HAP-1 (cell line): ENCODE results near the gene PNPLA8.
"Not testable (repeated sequence)": the region's sequence is repeated elsewhere in the genome, so short reads cannot be mapped to it uniquely, and the experiment has no call there.

Experiments
- DNase-seq, 2 experiments: peaks; one replicate each; pipeline ENCODE4 v3.0.0-alpha.2; 2016 to 2020; ENCODE audit warnings: low spot score in 2 of 2
- H3K27me3 ChIP-seq: fragments of 250-450 bp; sonication (Bioruptor Pico); 2 replicates; pipeline ENCODE4 v1.5.1; 2020; ENCODE audit warnings: low read depth, mild to moderate bottlenecking, moderate library complexity
- H3K36me3 ChIP-seq: fragments of 250-450 bp; sonication (Bioruptor Pico); replicated peaks from 2 replicates; pipeline ENCODE4 v1.5.1; 2020; ENCODE audit warnings: mild to moderate bottlenecking
- H3K4me1 ChIP-seq: fragments of 250-450 bp; sonication (Bioruptor Pico); 2 replicates; pipeline ENCODE4 v1.5.1; 2020; ENCODE audit warnings: mild to moderate bottlenecking
- H3K4me3 ChIP-seq: fragments of 250-450 bp; sonication (Bioruptor Pico); 2 replicates; pipeline ENCODE4 v1.5.1; 2020; ENCODE audit warnings: mild to moderate bottlenecking, moderate library complexity
- H3K9me3 ChIP-seq: fragments of 250-450 bp; sonication (Bioruptor Pico); 2 replicates; pipeline ENCODE4 v1.5.1; 2020; ENCODE audit warnings: mild to moderate bottlenecking, moderate library complexity
- in situ Hi-C: fragments of 300-500 bp; cut with MboI; formaldehyde crosslinking; loops from 3 replicates; pipeline ENCODE4 v1.14.3; 2020; ENCODE audit warnings: low sequenced_read_pairs, inconsistent platforms, mixed read lengths

Gene PNPLA8

GRCh38 chr7:108515630-108516029 is 10.3 kb downstream of the PNPLA8 start:
- Histone ChIP-seq H3K4me1 (peaks cover 11% of the 10 kb centered on the region), H3K9me3 (peaks cover 3% of the 10 kb centered on the region; the same call in 1 of the 2 replicates), H3K27me3 (no peaks in the 10 kb centered on the region), H3K36me3 (peaks cover 27% of the 10 kb centered on the region), H3K4me3 (no peak overlapping the region)
- in situ Hi-C loops = no loop called here
- no peak for DNase-seq

GRCh38 chr7:108515013-108515412 is 10.9 kb downstream of the PNPLA8 start:
- H3K4me1 ChIP-seq = peaks cover 8% of the 10 kb centered on the region

DNA sequence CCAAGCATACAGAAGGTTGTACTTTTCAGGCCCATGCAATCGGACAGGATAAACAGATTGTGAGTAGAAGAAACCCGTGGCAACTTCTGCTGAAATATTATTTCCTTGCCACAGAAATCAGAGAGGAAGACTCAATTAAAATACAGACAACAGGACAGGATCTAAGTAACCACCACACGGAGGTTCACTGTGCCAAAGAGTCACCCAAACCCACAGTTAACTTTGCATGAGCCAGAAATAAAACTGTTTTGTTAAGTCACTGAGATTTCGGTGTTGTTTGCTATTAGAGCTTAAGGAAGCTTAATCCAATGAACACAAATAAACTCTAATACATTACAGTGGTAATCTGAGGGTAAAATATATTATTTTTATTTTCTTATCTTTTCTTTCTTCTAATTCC is 14.0 kb downstream of the PNPLA8 start:
- Histone ChIP-seq H3K36me3 (peaks cover 23% of the 10 kb centered on the region), H3K27me3 (no peaks in the 10 kb centered on the region), H3K4me3 (no peak overlapping the region), H3K4me1 (no peaks in the 10 kb centered on the region; the same call in 1 of the 2 replicates), H3K9me3 (peaks cover 3% of the 10 kb centered on the region; the same call in 1 of the 2 replicates)
- no peak for DNase-seq
- in situ Hi-C loops = no loop called here

More at GRCh38 chr7:108515013-108515412, 10.9 kb downstream of the PNPLA8 start:
- Histone ChIP-seq H3K36me3 (peaks cover 27% of the 10 kb centered on the region), H3K27me3 (no peaks in the 10 kb centered on the region), H3K4me3 (no peak overlapping the region), H3K9me3 (peaks cover 3% of the 10 kb centered on the region; the same call in 1 of the 2 replicates)
- in situ Hi-C loops = no loop called here
- no peak for DNase-seq

DNA sequence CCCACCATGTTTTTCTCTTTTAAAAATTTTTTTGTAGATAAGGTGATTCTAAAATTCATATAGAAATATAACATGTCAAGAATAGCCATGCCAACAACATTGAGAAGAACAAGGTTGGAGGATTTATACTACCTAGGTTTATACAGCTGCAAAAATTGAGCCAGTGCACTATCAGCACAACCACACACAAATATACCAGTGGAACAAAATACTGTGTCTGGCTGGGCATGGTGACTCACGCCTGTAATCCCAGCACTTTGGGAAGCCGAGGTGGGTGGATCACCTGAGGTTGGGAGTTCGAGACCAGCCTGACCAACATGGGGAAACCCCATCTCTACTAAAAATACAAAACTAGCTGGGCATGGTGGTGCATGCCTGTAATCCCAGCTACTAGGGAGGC is 21.4 kb downstream of the PNPLA8 start:
- in situ Hi-C loops, H3K4me3 ChIP-seq, H3K36me3 ChIP-seq, H3K27me3 ChIP-seq, H3K9me3 ChIP-seq, H3K4me1 ChIP-seq, DNase-seq: not testable (repeated sequence)

DNA sequence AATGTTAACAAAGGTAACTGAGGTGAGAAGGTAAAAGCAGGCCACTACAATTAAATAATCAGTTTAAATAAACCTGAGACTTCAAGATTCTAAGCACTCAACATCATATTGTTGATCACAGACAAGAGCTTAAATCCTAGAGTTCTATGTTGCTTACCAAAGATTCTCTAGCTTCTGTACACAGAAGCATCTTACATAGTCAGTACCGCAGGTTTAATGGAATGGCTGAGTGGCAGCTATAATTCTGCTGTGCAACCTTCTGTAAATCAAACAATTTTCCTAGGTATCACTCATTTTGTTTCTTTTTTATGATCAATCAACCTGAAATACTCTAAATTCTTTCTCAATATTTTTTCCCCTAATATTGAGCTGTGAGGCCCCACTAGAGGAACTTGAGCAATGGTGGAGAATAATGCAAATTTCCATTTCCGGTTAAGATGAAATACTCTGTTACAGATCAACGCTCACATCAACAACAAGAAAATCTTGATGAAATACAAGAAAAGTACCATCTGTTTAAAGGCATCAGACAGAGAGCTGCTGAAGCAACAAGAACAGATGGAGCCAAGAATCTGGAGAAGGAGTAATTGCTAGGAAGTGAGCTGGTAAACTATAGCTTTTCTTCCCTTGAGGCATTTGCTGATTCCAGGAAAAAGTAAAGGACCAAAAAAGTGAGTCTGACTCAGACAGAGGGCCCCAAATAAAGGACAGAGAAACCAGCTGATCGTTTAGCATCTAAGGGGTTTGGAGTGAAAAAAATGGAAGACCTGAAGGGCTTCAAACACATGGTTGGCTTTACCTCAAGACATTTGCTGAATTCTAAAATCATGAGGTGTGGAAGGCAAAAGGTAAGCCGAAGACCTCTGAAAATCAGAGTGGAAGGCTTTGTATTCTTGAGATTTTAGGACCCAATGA is 22.6 kb downstream of the PNPLA8 start:
- DNase-seq = no peak
- no peaks in the 10 kb centered on the region for H3K27me3 ChIP-seq
- no peak overlapping the region for H3K4me3 ChIP-seq
- no peaks in the 10 kb centered on the region for H3K36me3 ChIP-seq
- in situ Hi-C loops = no loop called here
- no peaks in the 10 kb centered on the region for H3K4me1 ChIP-seq
- H3K9me3 ChIP-seq = no peaks in the 10 kb centered on the region

DNA sequence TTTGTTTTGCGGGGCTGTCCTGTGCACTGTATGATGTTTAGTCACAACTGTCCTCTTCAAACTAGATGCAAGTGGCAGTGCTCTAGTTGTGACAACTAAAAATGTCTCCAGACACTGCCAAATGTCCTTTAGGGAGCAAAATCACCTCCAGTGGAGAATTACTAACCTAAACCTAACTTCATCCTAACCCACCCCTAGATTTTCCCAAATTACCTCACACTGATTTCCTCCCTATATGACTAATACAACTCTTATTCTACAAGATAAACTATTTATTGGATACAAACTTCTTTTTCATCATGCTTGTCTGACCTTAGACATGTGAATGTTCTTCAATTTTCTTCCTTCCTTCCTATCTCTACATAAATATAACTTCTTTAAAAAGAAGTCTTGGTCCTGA is 26.4 kb downstream of the PNPLA8 start:
- in situ Hi-C loops = no loop called here

DNA sequence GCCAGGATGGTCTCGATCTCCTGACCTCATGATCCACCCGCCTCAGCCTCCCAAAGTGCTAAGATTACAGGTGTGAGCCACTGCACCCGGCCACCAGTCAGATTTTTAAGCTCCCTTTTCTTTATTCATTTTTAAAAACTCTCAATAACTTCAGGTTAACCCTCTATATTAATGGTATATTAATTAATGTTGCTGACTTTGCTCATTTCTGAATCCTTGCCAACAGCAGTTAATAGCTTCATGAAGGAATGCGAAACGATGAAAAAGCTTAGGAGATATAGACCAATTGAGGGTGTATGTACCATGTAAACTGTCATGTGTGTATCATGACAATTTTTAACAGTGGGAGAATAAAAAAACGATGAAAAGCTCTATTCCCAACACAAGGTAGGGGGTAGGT is 27.5 kb downstream of the PNPLA8 start:
- no peaks in the 10 kb centered on the region for H3K9me3 ChIP-seq
- no peak overlapping the region for H3K4me3 ChIP-seq
- no peaks in the 10 kb centered on the region for H3K27me3 ChIP-seq
- no peaks in the 10 kb centered on the region; the same call in 1 of the 2 replicates for H3K36me3 ChIP-seq
- H3K4me1 ChIP-seq = no peaks in the 10 kb centered on the region
- DNase-seq = no peak
- in situ Hi-C loops = no loop called here

More for the DNA sequence above, 26.4 kb downstream of the PNPLA8 start:
- Histone ChIP-seq H3K4me3 (no peak overlapping the region), H3K4me1 (no peaks in the 10 kb centered on the region), H3K9me3 (no peaks in the 10 kb centered on the region), H3K27me3 (no peaks in the 10 kb centered on the region), H3K36me3 (no peaks in the 10 kb centered on the region; the same call in 1 of the 2 replicates)
- DNase-seq = no peak

- DNase-seq = peak; percentile 40 to 72
- in situ Hi-C loops = no loop called here
- H3K36me3 ChIP-seq = no peaks in the 10 kb centered on the region; the same call in 1 of the 2 replicates
Observed at GRCh38 chr7:108497082-108497725, 28.7 kb downstream of the PNPLA8 start.

DNA sequence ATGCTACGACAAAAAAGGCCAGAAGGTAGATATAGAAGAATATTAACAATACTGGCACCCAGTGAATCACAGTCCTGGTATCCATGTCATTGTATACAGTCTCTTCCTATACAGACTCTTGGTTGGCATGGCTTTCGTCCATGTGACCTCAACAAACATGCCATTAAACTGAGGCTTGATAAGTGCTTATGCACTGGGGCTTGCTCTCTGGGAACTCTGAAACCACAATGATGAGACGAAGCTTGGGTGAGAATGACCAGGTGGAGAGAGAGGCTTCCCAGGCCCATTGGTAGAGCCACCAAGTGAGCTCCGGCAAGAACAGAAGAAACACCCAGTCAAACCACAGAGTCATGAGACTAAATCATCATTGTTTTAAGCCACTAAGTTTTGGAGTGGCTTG is 33.2 kb downstream of the PNPLA8 start:
- Histone ChIP-seq H3K27me3 (no peaks in the 10 kb centered on the region), H3K9me3 (no peaks in the 10 kb centered on the region), H3K36me3 (no peaks in the 10 kb centered on the region; the same call in none of the 2 replicates), H3K4me3 (no peak overlapping the region), H3K4me1 (peaks cover 2% of the 10 kb centered on the region; the same call in 1 of the 2 replicates)
- in situ Hi-C loops = no loop called here
- no peak for DNase-seq

More at GRCh38 chr7:108497082-108497725, 28.7 kb downstream of the PNPLA8 start:
- H3K4me1 ChIP-seq = no peaks in the 10 kb centered on the region
- no peak overlapping the region for H3K4me3 ChIP-seq
- no peaks in the 10 kb centered on the region for H3K9me3 ChIP-seq
- no peaks in the 10 kb centered on the region for H3K27me3 ChIP-seq

DNA sequence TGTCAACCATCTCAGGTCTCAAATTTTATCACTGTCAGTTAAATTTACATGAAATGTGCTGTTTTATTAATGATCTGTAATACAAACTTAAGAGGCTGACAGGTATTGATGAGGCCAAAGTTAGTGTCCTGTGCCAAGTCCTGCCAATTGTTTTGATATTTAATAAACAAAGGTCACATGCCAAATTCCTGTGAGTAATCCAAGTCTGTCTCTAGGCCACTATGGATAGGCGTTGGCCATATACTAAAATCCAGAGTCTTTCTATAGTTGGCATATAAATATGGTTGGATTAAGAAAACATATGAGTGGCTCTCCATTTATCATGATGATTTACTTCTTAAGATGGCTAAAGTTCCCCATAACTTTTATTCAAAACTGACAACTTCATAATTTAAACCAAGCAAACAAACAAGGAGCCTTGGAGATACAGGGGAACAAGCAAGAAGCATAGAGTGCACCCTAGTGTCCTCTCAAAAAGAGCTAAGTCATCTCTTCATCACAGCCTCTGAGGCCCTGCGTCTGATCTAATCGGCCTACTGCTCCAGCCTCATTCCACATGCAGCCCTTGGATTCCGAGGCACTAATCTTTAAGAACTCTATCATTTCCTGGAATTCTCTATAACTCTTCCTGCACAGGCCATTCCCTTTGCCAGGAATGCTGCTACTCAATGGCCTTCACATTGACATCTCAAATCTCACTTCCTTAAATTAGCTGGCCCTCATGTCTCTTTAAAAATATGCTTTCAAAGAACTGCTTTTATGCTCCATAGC is 37.0 kb downstream of the PNPLA8 start:
- in situ Hi-C loops = no loop called here
- Histone ChIP-seq H3K27me3 (no peaks in the 10 kb centered on the region), H3K4me1 (peaks cover 2% of the 10 kb centered on the region; the same call in 1 of the 2 replicates), H3K36me3 (peaks cover 3% of the 10 kb centered on the region; the same call in 1 of the 2 replicates), H3K4me3 (no peak overlapping the region), H3K9me3 (no peaks in the 10 kb centered on the region)
- no peak for DNase-seq

DNA sequence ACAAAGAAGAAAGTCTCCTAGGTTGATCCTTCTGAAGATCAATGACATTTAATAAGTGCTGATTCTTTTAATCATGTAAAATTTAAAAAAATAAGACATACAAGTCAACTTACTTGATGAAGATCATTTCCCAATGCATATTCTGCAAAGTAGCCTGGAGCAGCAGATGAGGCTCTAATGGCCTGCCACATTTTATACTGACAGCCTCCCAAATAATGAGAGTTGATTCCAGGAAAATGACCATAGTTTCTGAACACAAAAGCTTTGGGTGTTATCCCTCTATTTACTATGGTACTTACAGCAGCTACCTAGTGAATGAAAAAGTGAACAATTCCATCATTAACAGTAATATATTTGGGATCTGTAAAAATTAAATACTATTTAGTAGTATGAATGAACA is 38.3 kb downstream of the PNPLA8 start:
- Histone ChIP-seq H3K4me1 (peaks cover 2% of the 10 kb centered on the region; the same call in 1 of the 2 replicates), H3K36me3 (peaks cover 3% of the 10 kb centered on the region; the same call in 1 of the 2 replicates), H3K4me3 (no peak overlapping the region), H3K27me3 (no peaks in the 10 kb centered on the region), H3K9me3 (no peaks in the 10 kb centered on the region)
- in situ Hi-C loops = no loop called here
- DNase-seq = no peak

- Histone ChIP-seq H3K27me3 (no peaks in the 10 kb centered on the region), H3K4me3 (no peak overlapping the region), H3K4me1 (peaks cover 2% of the 10 kb centered on the region; the same call in 1 of the 2 replicates), H3K9me3 (no peaks in the 10 kb centered on the region), H3K36me3 (peaks cover 3% of the 10 kb centered on the region; the same call in 1 of the 2 replicates)
- in situ Hi-C loops = no loop called here
- DNase-seq = no peak
Observed at GRCh38 chr7:108486291-108486966, 39.5 kb downstream of the PNPLA8 start.

DNA sequence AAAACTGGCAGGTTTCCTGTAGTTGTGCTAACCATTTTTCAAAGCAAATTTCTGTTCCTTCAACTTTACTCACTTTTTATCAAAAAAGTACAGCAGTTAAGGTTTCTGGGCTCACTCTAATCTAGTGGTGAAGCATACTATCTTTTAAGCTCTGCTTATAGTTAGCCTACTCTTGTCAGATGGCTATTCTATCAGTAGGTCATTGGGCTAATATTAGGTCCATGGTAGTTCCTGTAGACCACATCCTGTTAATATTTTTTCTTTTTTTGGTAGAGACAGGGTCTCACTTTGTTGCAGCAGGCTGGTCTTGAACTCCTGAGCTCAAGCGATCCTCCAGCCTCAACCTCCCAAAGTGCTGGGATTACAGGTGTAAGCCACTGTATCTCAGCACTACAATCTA is 41.8 kb downstream of the PNPLA8 start:
- no peak for DNase-seq
- in situ Hi-C loops = no loop called here
- Histone ChIP-seq H3K36me3 (peaks cover 3% of the 10 kb centered on the region; the same call in 1 of the 2 replicates), H3K4me1 (no peaks in the 10 kb centered on the region), H3K4me3 (no peak overlapping the region), H3K9me3 (no peaks in the 10 kb centered on the region), H3K27me3 (no peaks in the 10 kb centered on the region)
